HG03520 (cell line): ENCODE results near the gene HOXD10.

ENCODE experiments used
- ATAC-seq: cut with Tn5 transposase; IDR thresholded peaks from one replicate; pipeline ENCODE4 v1.9.1; 2021; ENCODE audit warnings: mild to moderate bottlenecking, moderate library complexity; ENCODE audit not compliant: unreplicated experiment

The HOXD10 gene

GRCh38 chr2:176160986-176161824 is 44.6 kb downstream of the HOXD10 start:
- no peak for ATAC-seq

DNA sequence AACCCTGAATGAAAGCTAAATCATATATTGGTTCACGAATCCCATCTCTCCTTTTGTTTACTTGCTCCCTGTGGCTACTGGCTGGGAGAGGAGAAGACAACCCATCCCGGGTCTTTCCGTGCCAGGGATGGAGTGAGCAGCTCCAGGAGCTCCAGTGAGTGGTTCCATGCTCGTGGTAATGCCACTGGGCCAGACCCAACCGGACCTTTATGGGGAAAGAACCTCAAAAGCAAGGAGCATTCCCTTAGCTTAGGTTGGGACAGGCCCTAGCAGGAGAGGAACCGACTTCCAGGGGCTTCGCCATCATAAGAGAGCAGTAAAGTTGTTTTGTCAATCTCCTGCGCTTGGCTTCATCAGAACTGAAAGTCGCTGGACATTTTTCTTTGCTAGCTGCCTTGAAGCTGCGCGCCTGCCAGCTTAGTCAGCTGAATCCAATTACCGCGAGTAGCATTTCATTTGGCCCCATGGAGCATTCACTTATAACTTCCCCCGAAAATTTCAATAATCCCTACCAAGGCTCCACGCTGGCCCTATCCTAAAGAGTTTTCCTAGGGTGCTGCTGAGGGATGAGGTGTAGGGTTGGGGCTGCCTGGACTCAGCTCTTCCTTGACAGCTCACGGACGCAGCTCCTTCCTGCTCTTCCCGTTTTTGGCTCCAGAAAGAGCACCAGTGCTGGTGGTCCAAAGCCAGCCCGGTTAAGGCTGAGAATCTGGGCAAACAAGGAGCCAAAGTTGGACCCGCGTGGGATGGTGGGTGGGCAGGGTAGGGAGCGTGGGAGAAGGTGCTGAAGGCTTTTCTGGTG is 45.4 kb downstream of the HOXD10 start:
- ATAC-seq: no peak

GRCh38 chr2:176162911-176163671 is 46.5 kb downstream of the HOXD10 start:
- no peak for ATAC-seq

DNA sequence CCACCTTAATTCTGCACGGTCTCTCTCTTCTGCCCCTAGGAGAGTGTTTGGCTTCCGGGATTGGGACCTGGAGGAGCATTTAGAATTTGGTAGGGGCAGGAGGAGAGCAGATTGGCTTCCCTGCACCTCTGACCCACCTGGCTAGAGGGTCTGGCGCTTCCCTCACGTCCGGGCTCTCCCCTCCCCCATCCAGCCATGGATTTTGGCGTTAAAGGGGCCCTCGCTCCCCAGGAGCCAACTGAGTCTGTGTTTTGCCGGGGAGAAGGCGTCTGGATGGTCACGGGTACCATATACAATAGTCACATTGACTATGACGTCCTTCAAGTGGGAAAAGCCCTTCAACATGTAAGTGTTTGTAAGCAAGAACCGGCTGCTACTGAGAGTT is 47.1 kb downstream of the HOXD10 start:
- no peak for ATAC-seq

DNA sequence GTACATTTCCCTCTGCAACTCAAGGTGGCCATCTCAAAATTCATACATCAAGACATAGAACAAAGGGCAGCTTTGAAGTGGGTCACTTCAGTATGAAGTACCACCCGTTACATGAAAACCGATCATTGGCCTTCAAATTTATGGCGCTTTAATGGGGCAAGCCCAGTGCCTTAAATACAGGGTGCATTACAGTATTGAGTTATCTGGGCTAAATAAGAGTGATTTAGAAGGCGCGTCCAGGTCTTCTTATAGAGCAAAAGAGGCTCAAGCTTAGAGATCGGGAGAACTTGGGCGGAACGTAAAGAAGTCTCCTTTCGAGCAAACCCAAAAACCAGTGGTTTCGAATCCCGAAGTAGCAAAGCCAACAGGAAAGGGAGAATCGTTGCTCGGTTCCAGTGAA is 47.6 kb downstream of the HOXD10 start:
- no peak for ATAC-seq

- no peak for ATAC-seq
Measured at GRCh38 chr2:176164611-176165369, 48.2 kb downstream of the HOXD10 start.

DNA sequence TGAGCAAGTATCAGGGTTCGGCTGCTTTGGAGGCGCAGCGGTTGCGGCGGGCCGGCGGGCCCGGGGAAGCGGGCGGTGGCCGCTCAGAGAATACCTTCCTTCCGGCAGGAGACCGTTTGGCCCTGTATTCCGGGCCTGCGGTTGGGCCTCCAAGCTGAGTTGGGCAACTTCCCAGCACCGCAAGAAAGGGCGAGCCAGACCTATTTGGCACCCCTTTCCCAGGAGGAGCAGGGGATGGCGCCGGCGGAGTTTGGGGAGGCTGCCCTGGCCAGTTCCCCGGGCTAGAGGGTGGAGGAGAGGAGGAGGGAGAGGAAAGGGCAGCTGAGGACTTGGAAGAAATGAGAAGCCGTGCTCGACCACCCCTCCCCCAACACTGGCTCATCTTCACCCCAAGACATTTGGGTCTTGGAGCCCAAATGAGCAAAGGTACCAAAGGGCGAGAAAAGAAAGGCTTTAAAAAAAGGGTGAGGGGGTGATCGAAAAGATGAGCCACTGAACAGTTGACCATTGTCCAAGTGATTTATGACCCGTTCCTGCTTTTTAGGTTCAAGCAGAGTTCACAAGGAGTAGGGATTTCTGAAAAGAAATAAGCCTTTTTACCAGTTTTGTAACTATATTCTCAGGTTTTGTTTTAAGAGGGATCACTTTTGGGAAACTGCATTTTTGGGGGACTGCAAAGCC is 48.9 kb downstream of the HOXD10 start:
- no peak for ATAC-seq

DNA sequence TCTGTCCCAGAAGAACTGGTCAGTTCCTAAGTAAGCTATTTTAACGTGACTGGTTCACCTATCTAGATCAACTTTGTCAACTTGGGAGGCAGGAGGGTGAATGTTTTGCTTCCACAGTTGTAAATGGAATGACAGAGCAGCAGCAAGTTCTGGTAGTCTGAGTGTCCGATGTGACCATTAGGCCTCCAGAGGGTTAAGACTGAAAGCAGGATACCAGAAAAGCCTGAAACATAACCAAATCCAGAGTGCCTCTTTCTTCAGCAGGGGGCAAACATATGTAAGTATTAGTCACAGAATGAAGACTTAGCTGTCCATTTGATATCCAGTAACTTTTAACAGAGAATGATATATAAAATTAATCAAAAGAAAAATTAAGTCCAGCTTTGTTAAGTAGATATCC is 49.7 kb downstream of the HOXD10 start:
- ATAC-seq: no peak

DNA sequence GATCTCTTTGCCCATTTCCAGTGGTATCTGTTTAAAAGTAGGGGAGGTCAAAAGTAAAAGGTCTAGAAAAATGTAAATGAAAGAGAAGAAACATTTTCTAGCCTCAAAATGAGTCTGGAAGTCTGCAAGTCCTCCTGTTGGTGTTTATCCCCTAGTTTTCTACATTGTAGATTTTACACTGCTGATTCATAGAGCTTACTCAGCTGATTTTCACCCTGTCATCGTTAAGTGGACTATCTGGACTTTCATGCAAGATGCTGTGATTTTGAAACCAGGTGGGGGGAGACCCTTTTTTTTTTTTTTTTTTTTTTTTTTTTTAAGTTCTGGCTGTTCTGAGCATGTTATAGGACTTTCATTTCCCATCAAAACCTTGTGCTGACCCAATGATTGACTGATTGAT is 50.8 kb downstream of the HOXD10 start:
- ATAC-seq: no peak

DNA sequence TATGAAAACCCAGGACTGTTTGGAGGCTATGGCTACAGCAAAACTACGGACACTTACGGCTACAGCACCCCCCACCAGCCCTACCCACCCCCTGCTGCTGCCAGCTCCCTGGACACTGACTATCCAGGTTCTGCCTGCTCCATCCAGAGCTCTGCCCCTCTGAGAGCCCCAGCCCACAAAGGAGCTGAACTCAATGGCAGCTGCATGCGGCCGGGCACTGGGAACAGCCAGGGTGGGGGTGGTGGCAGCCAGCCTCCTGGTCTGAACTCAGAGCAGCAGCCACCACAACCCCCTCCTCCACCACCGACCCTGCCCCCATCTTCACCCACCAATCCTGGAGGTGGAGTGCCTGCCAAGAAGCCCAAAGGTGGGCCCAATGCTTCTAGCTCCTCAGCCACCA is 52.6 kb downstream of the HOXD10 start:
- ATAC-seq: no peak
